NB4 (cell line): Measurements from ENCODE around the gene FAM193B.

ENCODE experiments used
- DNase-seq: peaks from one replicate; pipeline ENCODE4 v3.0.0; 2010; ENCODE audit warnings: low read depth
- H3K4me3 ChIP-seq: one replicate; pipeline ENCODE4 v1.5.1; 2011; ENCODE audit warnings: mild to moderate bottlenecking, low read depth, low read length, moderate library complexity
- CTCF ChIP-seq: IDR thresholded peaks from one replicate; pipeline ENCODE4 v1.5.1; 2012; ENCODE audit warnings: low read depth, low read length
- MAX ChIP-seq: IDR thresholded peaks from 2 replicates; pipeline ENCODE4 v1.6.1; 2011; ENCODE audit warnings: low read depth, low read length
- MYC ChIP-seq: IDR thresholded peaks from 2 replicates; pipeline ENCODE4 v1.6.1; 2011; ENCODE audit warnings: low read depth, low read length
- POLR2A ChIP-seq: IDR thresholded peaks from 2 replicates; pipeline ENCODE4 v1.6.1; 2011; ENCODE audit warnings: mild to moderate bottlenecking; ENCODE audit not compliant: insufficient read length; ENCODE audit errors: extremely low read depth

The FAM193B gene

GRCh38 chr5:177590406-177590805, 36.0 kb upstream of the FAM193B start:
- TF ChIP-seq CTCF (no peak), MYC (no peak), POLR2A (no peak), MAX (no peak)
- no peak for DNase-seq
- no peak overlapping the region for H3K4me3 ChIP-seq

GRCh38 chr5:177588413-177588909, 34.1 kb upstream of the FAM193B start:
- TF ChIP-seq POLR2A (no peak), MAX (no peak), CTCF (no peak), MYC (no peak)
- DNase-seq: no peak
- H3K4me3 ChIP-seq: no peak overlapping the region

- DNase-seq: no peak
- TF ChIP-seq MYC (no peak), POLR2A (no peak), MAX (no peak), CTCF (no peak)
- H3K4me3 ChIP-seq: no peak overlapping the region
These were observed 24.0 kb upstream of the FAM193B start for GRCh38 chr5:177578316-177578715.

- no peak for DNase-seq
- no peak overlapping the region for H3K4me3 ChIP-seq
- no peak for TF ChIP-seq POLR2A
- no peak for TF ChIP-seq CTCF
- TF ChIP-seq MYC: no peak
- no peak for TF ChIP-seq MAX
These were observed 21.8 kb upstream of the FAM193B start for GRCh38 chr5:177576169-177576568.

- H3K4me3 ChIP-seq: no peak overlapping the region
- TF ChIP-seq MAX: no peak
- DNase-seq: no peak
These were observed 21.1 kb upstream of the FAM193B start for GRCh38 chr5:177575488-177575887.

GRCh38 chr5:177569894-177570293, 15.5 kb upstream of the FAM193B start:
- DNase-seq: no peak
- TF ChIP-seq POLR2A (no peak), MYC (no peak), MAX (no peak), CTCF (no peak)
- H3K4me3 ChIP-seq: no peak overlapping the region
